GM12873 (cell line): ENCODE data around the gene NES.

Experiments used
- TF ChIP-seq, protein P1 (sequence below): IDR thresholded peaks from 2 replicates; pipeline ENCODE4 v1.5.1; 2012; ENCODE audit warnings: low read depth, mild to moderate bottlenecking, moderate library complexity, low read length, control low read depth; ENCODE audit not compliant: insufficient read depth; ENCODE audit errors: missing control alignments

Gene NES

DNA sequence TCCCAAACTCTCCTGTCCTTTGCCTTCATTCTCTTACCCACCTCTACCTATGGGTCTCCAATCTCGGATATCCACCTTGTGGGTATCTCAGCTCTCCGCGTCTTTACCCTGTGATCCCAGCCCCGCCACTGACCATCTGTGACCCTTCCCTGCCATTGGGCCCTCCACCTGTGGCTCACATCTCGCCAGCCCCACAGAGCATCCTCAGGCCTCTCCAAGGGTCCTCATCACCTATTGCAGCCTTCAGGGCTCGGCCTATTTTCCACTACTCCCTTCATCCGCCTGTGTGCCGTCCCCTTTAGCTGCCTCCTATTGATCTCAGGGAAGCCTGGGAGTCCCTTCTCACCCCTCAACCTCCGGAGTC is 24.2 kb downstream of the NES start:
- TF ChIP-seq, protein P1, sequence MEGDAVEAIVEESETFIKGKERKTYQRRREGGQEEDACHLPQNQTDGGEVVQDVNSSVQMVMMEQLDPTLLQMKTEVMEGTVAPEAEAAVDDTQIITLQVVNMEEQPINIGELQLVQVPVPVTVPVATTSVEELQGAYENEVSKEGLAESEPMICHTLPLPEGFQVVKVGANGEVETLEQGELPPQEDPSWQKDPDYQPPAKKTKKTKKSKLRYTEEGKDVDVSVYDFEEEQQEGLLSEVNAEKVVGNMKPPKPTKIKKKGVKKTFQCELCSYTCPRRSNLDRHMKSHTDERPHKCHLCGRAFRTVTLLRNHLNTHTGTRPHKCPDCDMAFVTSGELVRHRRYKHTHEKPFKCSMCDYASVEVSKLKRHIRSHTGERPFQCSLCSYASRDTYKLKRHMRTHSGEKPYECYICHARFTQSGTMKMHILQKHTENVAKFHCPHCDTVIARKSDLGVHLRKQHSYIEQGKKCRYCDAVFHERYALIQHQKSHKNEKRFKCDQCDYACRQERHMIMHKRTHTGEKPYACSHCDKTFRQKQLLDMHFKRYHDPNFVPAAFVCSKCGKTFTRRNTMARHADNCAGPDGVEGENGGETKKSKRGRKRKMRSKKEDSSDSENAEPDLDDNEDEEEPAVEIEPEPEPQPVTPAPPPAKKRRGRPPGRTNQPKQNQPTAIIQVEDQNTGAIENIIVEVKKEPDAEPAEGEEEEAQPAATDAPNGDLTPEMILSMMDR, result no peak

DNA sequence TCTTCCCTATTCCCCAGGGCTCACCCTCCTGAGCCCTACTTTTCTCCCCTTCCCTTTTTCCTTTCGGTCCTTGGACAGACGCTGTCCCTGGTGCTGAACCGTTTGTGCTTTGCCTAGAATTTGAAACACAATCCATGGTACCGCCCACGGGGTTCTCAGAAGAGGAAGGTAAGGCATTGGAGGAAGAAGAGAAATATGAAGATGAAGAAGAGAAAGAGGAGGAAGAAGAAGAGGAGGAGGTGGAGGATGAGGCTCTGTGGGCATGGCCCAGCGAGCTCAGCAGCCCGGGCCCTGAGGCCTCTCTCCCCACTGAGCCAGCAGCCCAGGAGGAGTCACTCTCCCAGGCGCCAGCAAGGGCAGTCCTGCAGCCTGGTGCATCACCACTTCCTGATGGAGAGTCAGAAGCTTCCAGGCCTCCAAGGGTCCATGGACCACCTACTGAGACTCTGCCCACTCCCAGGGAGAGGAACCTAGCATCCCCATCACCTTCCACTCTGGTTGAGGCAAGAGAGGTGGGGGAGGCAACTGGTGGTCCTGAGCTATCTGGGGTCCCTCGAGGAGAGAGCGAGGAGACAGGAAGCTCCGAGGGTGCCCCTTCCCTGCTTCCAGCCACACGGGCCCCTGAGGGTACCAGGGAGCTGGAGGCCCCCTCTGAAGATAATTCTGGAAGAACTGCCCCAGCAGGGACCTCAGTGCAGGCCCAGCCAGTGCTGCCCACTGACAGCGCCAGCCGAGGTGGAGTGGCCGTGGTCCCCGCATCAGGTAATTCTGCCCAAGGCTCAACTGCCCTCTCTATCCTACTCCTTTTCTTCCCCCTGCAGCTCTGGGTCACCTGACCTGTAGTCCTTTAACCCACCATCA is 24.8 kb downstream of the NES start:
- TF ChIP-seq, protein P1, result no peak

DNA sequence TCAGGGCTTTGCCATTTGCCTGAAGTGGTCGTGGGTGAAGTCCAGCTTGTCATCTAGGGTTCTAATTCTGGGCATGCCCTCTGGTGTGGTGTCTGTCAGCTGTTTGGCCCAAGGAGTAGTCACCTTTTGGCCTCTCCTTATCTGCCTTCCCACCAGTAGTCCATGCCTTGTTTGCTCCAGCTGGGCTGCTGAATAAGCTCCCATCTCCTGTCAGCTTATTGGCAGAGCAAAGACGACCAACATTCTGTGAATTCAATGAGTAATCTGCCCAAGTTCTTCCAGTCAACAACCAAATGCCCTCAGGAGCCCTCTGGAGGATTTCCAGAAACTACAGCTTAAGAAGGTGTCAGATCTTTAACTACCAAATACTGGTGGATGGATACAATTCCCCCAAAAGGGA is 28.3 kb downstream of the NES start:
- TF ChIP-seq, protein P1, result no peak

DNA sequence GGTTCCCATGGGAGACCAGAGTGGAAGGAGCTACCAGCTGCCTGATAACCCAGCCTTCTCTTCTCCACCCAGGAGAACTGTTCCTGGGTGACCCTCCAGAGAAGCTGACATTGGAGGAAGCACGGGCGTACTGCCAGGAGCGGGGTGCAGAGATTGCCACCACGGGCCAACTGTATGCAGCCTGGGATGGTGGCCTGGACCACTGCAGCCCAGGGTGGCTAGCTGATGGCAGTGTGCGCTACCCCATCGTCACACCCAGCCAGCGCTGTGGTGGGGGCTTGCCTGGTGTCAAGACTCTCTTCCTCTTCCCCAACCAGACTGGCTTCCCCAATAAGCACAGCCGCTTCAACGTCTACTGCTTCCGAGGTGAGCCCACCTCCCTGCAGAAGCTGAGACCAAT is 28.7 kb downstream of the NES start:
- TF ChIP-seq, protein P1, result no peak

DNA sequence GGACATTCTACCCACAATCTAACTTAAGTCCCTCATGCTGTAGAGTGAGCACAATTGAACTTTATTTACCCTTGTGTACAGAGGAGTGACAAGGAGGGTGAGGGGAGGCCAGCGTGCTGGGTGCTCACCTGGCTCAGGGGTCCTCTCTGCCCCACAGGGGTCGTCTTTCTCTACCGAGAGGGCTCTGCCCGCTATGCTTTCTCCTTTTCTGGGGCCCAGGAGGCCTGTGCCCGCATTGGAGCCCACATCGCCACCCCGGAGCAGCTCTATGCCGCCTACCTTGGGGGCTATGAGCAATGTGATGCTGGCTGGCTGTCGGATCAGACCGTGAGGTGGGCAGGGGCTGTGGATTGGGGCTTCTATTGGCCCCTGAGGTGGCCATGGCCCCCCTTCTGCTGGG is 29.9 kb downstream of the NES start:
- TF ChIP-seq, protein P1, result no peak

DNA sequence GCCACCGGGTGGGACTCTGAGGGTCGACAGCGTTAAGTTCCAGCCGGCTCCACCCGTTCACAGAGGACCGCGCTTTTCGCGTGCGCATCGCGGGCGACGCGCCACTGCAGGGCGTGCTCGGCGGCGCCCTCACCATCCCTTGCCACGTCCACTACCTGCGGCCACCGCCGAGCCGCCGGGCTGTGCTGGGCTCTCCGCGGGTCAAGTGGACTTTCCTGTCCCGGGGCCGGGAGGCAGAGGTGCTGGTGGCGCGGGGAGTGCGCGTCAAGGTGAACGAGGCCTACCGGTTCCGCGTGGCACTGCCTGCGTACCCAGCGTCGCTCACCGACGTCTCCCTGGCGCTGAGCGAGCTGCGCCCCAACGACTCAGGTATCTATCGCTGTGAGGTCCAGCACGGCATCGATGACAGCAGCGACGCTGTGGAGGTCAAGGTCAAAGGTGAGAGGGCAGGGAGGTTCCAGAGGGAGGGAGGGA is 30.4 kb downstream of the NES start:
- TF ChIP-seq, protein P1, result no peak

DNA sequence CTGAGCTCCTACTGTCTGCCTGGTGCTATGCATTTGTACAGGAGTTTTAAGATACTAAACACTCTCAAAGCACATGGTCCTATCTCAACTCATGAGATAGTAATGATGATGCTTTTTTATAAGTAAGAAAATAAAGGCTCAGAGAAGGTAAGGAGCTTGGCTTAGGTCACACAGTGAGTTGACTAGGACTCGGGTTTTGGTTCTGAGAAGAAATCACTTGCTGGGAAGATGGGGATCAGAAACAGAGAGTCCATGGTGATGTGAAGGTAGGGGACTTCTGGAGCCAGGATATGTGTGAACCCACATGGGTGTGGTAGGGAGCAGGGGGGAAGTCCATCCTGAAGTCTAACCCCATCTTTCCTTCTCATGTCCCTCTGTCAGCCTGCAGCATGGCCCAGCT is 31.5 kb downstream of the NES start:
- TF ChIP-seq, protein P1, result no peak
